Activated naive CD4-positive, alpha-beta T cell treated with anti-CD3 and anti-CD28 coated beads, Interleukin-2, amount 50 U/mL, for 16 hours (primary cell): ENCODE results near the gene FBXO34.

Experiments used
- DNase-seq: peaks from one replicate; pipeline ENCODE4 v3.0.0-alpha.2; 2020

The FBXO34 gene

DNA sequence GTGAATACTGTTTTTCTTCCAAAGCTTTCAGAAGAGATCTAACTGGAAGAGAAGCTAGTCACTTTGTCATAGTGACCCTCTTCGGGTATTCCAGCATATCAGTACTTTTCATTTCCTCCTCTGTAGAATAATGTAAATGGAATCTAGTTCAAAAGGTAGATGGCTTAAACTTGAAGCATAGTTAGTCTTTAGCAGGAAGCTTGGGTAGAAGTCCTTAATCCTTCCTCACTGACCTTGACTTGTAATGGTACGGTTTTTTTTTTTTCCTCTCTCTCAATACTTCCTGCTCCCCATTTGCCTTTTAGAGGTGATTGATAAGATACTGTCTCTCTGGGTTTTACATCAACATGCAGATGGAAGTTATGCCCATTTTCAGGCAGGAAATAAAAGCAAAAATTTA lies 1.7 kb downstream of the FBXO34 start:
- no peak for DNase-seq

- DNase-seq = no peak
Observed at GRCh38 chr14:55274146-55274545, 2.9 kb downstream of the FBXO34 start.

GRCh38 chr14:55274751-55275150 lies 3.5 kb downstream of the FBXO34 start:
- DNase-seq = no peak

DNA sequence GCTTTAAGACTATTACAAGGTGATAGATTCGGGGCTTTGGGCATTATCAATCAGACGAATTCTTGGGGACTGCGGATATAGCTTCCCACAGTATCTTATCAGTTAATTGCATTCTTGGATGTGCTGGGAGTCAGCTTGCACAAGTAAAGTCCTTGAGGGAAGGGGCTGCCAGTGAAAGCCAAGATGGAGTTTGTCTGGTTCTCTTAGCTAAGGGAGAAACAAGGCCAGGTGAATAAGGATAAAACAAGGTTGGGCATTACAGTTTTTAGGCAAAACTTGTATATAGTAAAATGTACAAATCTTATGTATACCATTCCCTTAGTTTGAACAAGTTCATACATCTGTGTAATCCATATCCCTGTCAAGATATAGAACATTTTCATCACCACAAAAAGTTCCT lies 5.5 kb downstream of the FBXO34 start:
- no peak for DNase-seq

- DNase-seq = peak; percentile 22
Observed at GRCh38 chr14:55277972-55278740, 6.9 kb downstream of the FBXO34 start.

- no peak for DNase-seq
Observed at GRCh38 chr14:55279384-55279783, 8.2 kb downstream of the FBXO34 start.

- no peak for DNase-seq
Observed at GRCh38 chr14:55281316-55281839, 10.2 kb downstream of the FBXO34 start.

DNA sequence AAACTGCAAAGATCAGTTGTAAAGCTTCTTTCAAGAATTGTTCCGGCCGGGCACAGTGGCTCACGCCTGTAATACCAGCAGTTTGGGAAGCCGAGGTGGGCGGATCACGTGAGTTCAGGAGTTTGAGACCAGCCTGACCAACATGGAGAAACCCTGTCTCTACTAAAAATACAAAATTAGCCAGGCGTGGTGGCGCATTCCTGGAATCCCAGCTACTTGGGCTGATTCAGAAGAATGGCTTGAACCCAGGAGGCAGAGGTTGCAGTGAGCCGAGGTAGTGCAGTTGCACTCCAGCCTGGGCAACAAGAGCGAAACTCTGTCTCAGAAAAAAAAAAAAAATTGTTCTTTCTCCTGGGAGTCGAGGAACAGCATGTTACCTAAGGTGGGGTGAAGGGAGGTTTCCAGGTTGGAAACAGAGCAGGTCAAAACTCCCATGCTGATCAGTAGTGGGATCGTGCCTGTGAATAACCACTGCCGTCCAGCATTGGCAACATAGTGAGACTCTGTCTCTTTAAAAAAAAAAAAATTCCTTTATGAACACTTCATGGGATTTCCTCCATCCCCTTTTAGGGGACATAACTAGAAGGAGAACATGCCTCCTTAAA lies 13.9 kb downstream of the FBXO34 start:
- no peak for DNase-seq

DNA sequence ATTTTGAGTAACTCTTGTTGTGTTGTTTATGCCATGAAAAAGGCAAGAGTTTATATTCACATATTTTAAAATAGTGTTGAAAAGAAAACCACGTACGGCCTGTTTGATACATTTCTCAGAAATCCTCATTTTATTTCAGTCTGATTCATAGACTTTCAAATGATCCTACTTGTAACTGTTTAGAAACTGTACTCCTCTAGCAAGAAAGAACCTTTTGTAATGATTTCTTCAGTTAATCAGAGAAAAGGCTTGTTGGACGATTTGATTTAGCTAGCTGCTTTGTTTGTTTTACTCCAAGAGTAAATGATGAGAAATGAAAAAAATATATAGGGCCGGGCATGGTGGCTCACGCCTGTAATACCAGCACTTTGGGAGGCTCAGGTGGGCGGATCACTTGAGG lies 17.2 kb downstream of the FBXO34 start:
- DNase-seq = no peak

DNA sequence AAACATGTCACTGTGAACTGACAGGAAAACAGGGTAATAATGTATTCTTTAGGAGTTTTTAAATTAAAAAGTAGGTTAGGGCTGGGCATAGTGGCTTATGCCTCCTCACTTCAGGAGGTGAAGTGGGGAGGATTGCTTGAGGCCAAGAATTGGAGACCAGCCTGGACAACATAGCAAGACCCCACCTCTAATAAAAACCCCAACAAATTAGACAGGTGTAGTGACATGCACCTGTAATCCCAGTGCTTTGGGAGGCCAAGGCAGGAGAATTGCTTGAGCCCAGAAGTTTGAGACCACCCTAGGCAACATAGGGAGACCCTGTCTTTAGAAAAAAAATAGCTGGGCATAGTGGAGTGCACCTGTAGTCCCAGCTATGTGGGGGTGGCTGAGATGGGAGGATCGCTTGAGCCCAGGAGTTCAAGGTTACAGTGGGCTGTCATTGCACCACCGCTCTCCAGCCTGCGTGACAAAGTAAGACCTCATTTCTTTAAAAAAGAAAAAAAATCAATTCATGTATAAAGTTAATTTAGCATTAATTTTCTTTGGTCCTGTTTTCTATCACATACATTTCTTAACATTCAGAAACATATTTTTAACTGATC lies 20.4 kb downstream of the FBXO34 start:
- DNase-seq = no peak

- no peak for DNase-seq
Observed at GRCh38 chr14:55294603-55295002, 23.4 kb downstream of the FBXO34 start.

GRCh38 chr14:55297611-55298499 lies 26.6 kb downstream of the FBXO34 start:
- DNase-seq = no peak

DNA sequence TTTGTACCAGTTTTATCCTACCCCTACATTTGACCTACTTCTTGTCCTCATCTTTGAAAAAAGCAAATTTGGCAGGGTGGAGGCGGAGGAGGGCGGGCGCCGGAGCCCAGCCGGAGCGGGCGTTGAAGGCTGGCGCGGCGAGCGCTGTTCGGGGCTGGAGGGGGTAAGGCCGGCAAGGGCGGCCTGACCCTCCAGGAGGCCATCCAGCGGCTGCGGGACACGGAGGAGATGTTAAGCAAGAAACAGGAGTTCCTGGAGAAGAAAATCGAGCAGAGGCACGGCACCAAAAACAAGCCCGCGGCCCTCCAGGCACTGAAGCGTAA lies 27.2 kb downstream of the FBXO34 start:
- DNase-seq = no peak

DNA sequence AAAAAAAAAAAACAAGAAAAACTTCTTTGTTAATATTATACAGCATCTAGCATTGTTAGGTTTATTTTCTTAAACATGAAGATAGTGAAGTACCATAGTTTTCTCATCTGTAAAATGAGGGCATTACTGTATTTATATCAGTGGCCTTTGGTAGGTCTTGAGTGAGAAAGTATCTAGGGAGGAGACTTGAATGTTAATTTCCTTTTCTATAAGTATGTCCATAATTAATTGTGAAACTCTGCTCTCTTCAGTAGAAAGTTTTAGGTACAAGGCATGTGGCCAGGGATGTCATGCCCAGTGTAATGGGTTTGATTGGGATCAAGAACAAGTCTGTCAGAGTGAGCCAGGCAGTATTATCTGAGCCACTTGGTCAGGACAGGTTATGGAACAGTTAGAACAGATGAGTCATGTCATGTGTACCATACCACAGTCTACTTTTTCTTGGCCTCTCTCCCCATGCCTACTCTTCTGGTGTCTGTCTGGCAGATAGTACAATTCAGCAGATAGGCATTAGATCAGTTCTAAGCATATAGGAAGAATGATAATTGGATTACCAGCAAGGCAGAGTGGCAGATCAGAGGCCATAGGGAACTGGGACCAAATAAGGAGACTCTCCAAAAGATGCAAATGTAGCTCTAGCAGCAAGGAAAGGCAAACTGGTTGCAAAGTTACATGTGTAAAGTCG lies 30.4 kb downstream of the FBXO34 start:
- no peak for DNase-seq

DNA sequence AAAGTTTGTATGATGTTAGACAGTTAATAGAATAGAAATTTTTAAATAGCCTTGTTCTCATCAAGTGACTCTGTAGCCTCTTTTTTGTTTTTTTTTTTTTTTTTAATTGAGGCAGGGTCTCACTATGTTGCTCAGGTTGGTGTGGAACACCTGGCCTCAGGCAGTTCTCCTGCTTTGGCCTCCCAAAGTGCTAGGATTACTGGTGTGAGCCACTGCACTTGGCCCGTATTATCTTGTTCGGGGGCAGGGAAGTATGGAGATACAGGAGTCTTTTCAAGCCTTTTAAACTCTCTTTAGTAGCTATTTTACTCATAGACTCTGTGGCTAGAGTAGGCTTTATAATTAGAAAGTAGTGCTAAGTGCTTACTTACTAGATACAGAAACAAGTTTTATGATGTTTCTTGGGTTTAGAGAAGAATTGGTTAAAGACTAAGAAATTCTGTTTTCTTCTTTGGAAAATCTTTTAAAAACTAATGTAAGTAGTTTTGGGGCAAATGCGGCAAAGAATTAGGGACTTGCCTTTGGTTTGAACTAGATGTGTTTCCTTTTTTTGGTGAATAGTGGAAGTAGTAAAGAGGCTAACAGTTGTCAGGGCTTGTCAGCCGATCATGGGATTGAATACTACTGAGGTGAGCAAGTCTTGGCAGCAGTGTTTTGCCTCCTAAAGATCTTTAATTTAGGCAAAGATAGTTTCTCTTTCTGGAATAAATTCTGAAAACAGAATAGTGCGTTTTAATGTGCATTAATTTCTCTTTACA lies 31.3 kb downstream of the FBXO34 start:
- DNase-seq = no peak

- no peak for DNase-seq
Observed at GRCh38 chr14:55303125-55303499, 31.9 kb downstream of the FBXO34 start.

DNA sequence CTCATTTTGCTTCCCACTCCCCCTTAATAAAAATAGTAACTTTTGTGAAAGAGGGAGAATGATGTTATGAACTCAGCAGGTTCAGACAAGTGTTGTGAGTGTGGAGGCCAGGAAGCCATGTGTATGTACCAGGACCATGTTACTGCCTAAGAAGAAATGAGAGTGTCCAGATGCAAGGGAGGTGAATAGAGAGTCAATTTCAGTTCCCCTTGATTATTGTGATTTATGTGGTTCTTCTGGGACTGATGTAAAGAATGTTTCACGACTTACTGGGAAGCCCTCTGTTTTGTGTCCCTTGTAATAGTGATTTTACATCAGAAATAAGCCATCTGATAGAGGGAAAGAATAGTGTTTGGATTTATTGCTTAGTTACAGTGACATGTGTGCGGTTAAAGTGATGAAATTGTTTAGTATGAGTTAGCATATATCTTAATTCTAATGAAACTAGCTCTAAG lies 32.5 kb downstream of the FBXO34 start:
- no peak for DNase-seq

DNA sequence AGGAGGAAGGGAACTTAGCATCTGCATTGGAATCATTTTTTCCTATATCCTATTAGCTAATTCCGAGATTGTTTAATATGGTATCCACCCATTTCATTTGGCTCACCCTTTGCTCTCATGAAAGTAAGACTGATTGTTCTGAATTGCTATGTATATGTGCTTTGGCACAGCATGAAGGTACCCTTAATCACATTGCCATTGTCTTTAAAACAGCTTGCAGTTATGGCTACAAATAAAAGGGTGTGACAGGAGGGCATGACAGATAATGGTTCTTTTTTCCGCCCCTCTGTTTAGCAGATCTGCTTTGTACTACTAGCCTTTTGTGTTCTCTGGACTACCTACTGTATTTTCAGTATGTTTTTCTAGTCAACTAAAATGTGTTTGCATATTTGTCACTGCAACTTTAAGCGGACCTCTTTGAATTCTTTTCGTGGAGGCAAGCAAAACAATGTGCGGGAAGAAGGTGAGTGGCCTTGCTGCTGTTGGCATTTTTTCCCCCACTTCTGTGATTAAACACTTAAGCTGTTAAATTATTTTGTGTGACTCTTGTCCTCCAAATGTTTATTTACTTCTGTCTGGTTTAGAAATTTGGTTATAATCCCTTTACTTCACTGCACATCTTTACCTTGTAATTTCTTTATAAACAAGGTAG lies 35.8 kb downstream of the FBXO34 start:
- DNase-seq = no peak

DNA sequence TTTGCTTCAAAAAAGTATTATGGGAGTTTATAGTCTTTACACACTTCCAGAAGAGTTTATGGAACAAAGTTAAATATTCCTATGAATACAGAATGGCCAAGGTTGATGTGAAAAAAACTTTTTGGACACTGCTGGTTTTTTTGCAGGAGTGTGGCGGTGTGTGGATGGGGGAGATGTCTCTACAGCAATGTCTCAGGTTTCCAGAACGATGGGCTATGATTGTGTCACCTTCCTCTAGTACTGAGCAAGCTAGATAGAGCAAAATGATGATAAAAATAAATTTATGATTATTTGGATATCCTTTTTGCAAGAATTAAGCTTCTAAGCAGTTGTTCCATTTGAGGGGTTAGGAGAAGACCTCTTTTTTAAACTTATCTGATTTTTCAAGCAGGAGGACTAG lies 37.9 kb downstream of the FBXO34 start:
- no peak for DNase-seq

GRCh38 chr14:55309761-55310365 lies 38.6 kb downstream of the FBXO34 start:
- DNase-seq = no peak
